C4-2B (cell line): ENCODE data around the gene FBXO31.

ENCODE experiments used
- ZFX ChIP-seq: fragments of 450-650 bp; IDR thresholded peaks from 2 replicates; pipeline ENCODE4 v1.6.1; 2017
- TF ChIP-seq, protein P1 (sequence below): fragments of 450-650 bp; conservative IDR thresholded peaks from 2 replicates; pipeline ENCODE4 v1.5.1; 2017; ENCODE audit warnings: mild to moderate bottlenecking

DNA sequence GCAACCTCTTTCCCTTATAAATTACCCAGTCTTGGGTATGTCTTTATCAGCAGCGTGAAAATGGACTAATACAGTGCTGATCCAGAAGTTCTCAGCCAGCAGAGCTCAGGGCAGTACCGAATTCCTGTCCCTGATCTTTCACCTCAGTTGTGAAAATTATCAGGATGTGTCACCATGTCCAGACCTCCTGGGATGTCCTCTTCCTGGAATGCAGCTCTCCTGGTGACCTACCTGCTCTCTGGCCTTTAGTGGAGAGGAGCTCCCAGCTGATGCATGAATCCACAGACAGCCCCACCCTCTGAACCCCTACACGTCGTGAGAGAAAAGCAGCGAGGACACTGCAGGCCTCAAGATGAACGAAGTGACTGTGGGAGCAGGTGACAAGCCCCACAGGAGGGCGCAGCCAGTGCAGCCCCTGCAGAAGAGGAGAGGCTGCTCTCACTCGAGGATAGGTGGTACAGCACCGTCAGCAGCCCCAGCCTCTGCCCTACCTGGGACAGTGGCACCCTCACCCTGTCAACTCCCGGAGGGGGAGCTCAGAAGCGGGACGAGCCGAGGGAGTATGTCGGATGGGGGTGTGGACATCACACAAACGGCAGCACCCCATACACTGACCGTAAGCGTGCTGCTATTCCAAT, 44.4 kb downstream of the FBXO31 start:
- TF ChIP-seq, protein P1, sequence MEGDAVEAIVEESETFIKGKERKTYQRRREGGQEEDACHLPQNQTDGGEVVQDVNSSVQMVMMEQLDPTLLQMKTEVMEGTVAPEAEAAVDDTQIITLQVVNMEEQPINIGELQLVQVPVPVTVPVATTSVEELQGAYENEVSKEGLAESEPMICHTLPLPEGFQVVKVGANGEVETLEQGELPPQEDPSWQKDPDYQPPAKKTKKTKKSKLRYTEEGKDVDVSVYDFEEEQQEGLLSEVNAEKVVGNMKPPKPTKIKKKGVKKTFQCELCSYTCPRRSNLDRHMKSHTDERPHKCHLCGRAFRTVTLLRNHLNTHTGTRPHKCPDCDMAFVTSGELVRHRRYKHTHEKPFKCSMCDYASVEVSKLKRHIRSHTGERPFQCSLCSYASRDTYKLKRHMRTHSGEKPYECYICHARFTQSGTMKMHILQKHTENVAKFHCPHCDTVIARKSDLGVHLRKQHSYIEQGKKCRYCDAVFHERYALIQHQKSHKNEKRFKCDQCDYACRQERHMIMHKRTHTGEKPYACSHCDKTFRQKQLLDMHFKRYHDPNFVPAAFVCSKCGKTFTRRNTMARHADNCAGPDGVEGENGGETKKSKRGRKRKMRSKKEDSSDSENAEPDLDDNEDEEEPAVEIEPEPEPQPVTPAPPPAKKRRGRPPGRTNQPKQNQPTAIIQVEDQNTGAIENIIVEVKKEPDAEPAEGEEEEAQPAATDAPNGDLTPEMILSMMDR, result no peak
- TF ChIP-seq ZFX, result no peak
